ENCODE results near the gene KEL.
"Not testable (repeated sequence)": the region's sequence is repeated elsewhere in the genome, so short reads cannot be mapped to it uniquely, and the experiment has no call there.

The KEL gene

GRCh38 chr7:142998966-142999365, 36.8 kb upstream of the KEL start:
- no peaks in the 10 kb centered on the region for H3K36me3 ChIP-seq (ENCODE audit: control insufficient read depth, insufficient read depth, low read length)
- H3K27me3 ChIP-seq (ENCODE audit: control insufficient read depth, insufficient read depth, low read length, poor library complexity, severe bottlenecking), result no peaks in the 10 kb centered on the region
- H3K4me3 ChIP-seq (ENCODE audit: insufficient read depth, low read depth, low read length), result no peak overlapping the region
- no peaks in the 10 kb centered on the region for H3K4me1 ChIP-seq (ENCODE audit: control insufficient read depth, insufficient read depth, low read length)
- no peak overlapping the region for H3K27ac ChIP-seq (ENCODE audit: insufficient read depth, low read depth, low read length, poor library complexity, severe bottlenecking)
- WGBS, 2 experiments, result 97 to 98% methylated on average over 6 of the region's 6 CpGs
- no peaks in the 10 kb centered on the region for H3K9me3 ChIP-seq (ENCODE audit: control insufficient read depth, low read length)

DNA sequence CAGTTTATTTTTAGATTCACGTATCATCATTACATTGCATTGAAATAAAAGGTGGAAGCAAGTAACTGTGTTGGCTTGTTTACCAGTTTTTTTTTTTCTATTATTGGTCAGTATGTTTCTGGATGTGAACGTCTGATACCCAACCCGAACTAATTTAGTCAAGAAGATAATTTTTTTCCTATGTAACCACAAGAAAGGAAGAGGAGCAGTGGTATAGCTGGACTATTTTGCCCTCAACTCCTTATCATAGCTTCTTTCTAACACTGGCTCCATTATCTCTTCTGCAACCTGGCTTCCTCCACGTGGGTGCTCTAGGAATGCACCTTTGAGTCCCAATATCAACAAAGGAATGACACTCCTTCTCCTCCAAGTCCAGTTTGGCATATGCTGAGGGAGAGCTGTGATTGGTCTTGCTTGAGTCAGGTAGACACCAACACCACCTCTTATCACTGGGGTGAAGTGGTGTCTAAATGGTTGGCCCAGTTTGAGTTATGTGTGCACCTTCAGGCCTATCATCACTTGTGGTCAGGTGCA, 35.4 kb upstream of the KEL start:
- WGBS, 2 experiments, result 83 to 85% methylated on average over 4 of the region's 4 CpGs
- H3K4me1 ChIP-seq (ENCODE audit: control insufficient read depth, insufficient read depth, low read length), result no peaks in the 10 kb centered on the region
- H3K27me3 ChIP-seq (ENCODE audit: control insufficient read depth, insufficient read depth, low read length, poor library complexity, severe bottlenecking), result no peaks in the 10 kb centered on the region
- no peak overlapping the region for H3K4me3 ChIP-seq (ENCODE audit: insufficient read depth, low read depth, low read length)
- no peak overlapping the region for H3K27ac ChIP-seq (ENCODE audit: insufficient read depth, low read depth, low read length, poor library complexity, severe bottlenecking)
- H3K9me3 ChIP-seq (ENCODE audit: control insufficient read depth, low read length), result no peaks in the 10 kb centered on the region
- no peaks in the 10 kb centered on the region for H3K36me3 ChIP-seq (ENCODE audit: control insufficient read depth, insufficient read depth, low read length)

GRCh38 chr7:142992427-142992826, 30.3 kb upstream of the KEL start:
- Histone ChIP-seq H3K36me3 (ENCODE audit: control insufficient read depth, insufficient read depth, low read length) (no peaks in the 10 kb centered on the region), H3K27me3 (ENCODE audit: control insufficient read depth, insufficient read depth, low read length, poor library complexity, severe bottlenecking) (no peaks in the 10 kb centered on the region), H3K27ac (ENCODE audit: insufficient read depth, low read depth, low read length, poor library complexity, severe bottlenecking) (no peak overlapping the region), H3K9me3 (ENCODE audit: control insufficient read depth, low read length) (no peaks in the 10 kb centered on the region), H3K4me3 (ENCODE audit: insufficient read depth, low read depth, low read length) (no peak overlapping the region), H3K4me1 (ENCODE audit: control insufficient read depth, insufficient read depth, low read length) (no peaks in the 10 kb centered on the region)
- 81 to 85% methylated on average over 3 of the region's 3 CpGs for WGBS, 2 experiments

GRCh38 chr7:142984297-142984696, 22.1 kb upstream of the KEL start:
- no peaks in the 10 kb centered on the region for H3K9me3 ChIP-seq (ENCODE audit: control insufficient read depth, low read length)
- no peak overlapping the region for H3K27ac ChIP-seq (ENCODE audit: insufficient read depth, low read depth, low read length, poor library complexity, severe bottlenecking)
- H3K4me1 ChIP-seq (ENCODE audit: control insufficient read depth, insufficient read depth, low read length), result no peaks in the 10 kb centered on the region
- no peaks in the 10 kb centered on the region for H3K36me3 ChIP-seq (ENCODE audit: control insufficient read depth, insufficient read depth, low read length)
- no peaks in the 10 kb centered on the region for H3K27me3 ChIP-seq (ENCODE audit: control insufficient read depth, insufficient read depth, low read length, poor library complexity, severe bottlenecking)
- no peak overlapping the region for H3K4me3 ChIP-seq (ENCODE audit: insufficient read depth, low read depth, low read length)
- 93 to 100% methylated on average over 1 of the region's 1 CpG for WGBS, 2 experiments

DNA sequence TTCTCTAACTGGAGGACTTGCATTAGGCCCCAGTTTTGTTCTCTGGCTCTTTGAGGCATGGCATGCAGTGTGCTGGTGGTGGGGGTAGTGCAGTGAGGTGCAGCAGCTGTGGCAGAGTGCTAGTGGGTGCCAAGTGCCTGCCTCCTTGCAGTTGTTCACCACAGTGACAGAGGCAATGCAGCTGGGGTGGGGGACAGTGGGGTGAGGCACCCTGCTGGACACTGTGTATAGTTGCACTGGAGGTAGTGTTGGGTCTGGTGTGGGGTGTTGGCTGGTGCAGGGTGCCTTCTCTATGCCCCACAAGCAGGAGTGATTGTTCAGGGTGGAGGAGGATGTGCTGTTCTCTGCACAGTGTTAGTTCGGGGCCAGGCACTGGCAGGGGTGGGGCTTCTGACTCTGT, 21.7 kb upstream of the KEL start:
- Histone ChIP-seq H3K4me1 (ENCODE audit: control insufficient read depth, insufficient read depth, low read length) (no peaks in the 10 kb centered on the region), H3K27me3 (ENCODE audit: control insufficient read depth, insufficient read depth, low read length, poor library complexity, severe bottlenecking) (no peaks in the 10 kb centered on the region), H3K36me3 (ENCODE audit: control insufficient read depth, insufficient read depth, low read length) (no peaks in the 10 kb centered on the region), H3K4me3 (ENCODE audit: insufficient read depth, low read depth, low read length) (no peak overlapping the region), H3K9me3 (ENCODE audit: control insufficient read depth, low read length) (no peaks in the 10 kb centered on the region), H3K27ac (ENCODE audit: insufficient read depth, low read depth, low read length, poor library complexity, severe bottlenecking) (no peak overlapping the region)
- 85 to 95% methylated on average over 1 of the region's 1 CpG for WGBS, 2 experiments

DNA sequence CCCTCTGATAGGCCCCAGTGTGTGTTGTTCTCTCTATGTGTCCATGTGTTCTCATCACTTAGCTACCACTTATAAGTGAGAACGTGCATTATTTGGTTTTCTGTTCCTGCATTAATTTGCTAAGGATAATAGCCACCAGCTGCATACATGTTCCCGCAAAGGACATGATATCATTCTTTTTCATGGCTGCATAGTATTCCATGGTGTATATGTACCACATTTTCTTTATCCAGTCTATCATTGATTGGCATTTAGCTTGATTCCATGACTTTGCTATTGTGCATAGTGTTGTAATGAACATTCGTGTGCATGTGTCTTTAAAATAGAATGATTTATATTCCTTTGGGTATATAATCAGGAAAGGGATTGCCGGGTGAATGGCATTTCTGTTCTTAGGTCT, 16.2 kb upstream of the KEL start:
- 85 to 89% methylated on average over 4 of the region's 4 CpGs for WGBS, 2 experiments
- H3K36me3 ChIP-seq (ENCODE audit: control insufficient read depth, insufficient read depth, low read length); H3K27ac ChIP-seq (ENCODE audit: insufficient read depth, low read depth, low read length, poor library complexity, severe bottlenecking); H3K4me1 ChIP-seq (ENCODE audit: control insufficient read depth, insufficient read depth, low read length); H3K4me3 ChIP-seq (ENCODE audit: insufficient read depth, low read depth, low read length); H3K27me3 ChIP-seq (ENCODE audit: control insufficient read depth, insufficient read depth, low read length, poor library complexity, severe bottlenecking); H3K9me3 ChIP-seq (ENCODE audit: control insufficient read depth, low read length): not testable (repeated sequence)

GRCh38 chr7:142974626-142975025, 12.5 kb upstream of the KEL start:
- WGBS, 2 experiments, result 87 to 91% methylated on average over 3 of the region's 3 CpGs
- Histone ChIP-seq H3K4me3 (ENCODE audit: insufficient read depth, low read depth, low read length) (no peak overlapping the region), H3K27ac (ENCODE audit: insufficient read depth, low read depth, low read length, poor library complexity, severe bottlenecking) (no peak overlapping the region), H3K4me1 (ENCODE audit: control insufficient read depth, insufficient read depth, low read length) (no peaks in the 10 kb centered on the region), H3K27me3 (ENCODE audit: control insufficient read depth, insufficient read depth, low read length, poor library complexity, severe bottlenecking) (no peaks in the 10 kb centered on the region), H3K9me3 (ENCODE audit: control insufficient read depth, low read length) (no peaks in the 10 kb centered on the region), H3K36me3 (ENCODE audit: control insufficient read depth, insufficient read depth, low read length) (no peaks in the 10 kb centered on the region)

DNA sequence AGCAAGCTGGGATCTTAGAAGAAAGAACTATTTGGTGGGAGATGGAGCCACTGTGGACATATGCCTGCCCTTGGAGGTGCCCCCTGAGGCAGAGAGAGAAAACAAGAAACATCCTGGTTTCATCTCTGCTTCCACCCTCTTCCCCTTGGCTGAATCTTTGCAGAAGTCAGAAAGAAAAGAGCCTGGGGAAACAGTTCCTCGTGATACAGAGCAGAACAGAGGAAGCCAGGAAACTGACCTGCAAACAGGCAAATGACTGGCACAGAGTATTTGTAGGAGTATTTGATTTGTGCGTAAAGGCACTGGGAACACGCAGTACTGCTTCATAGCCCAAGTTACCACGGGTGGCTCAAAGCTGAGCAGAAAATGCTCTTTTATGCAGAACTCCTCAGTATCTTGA, 7.0 kb upstream of the KEL start:
- H3K4me3 ChIP-seq (ENCODE audit: insufficient read depth, low read depth, low read length), result no peak overlapping the region
- no peaks in the 10 kb centered on the region for H3K36me3 ChIP-seq (ENCODE audit: control insufficient read depth, insufficient read depth, low read length)
- H3K9me3 ChIP-seq (ENCODE audit: control insufficient read depth, low read length), result no peaks in the 10 kb centered on the region
- no peaks in the 10 kb centered on the region for H3K27me3 ChIP-seq (ENCODE audit: control insufficient read depth, insufficient read depth, low read length, poor library complexity, severe bottlenecking)
- H3K4me1 ChIP-seq (ENCODE audit: control insufficient read depth, insufficient read depth, low read length), result no peaks in the 10 kb centered on the region
- no peak overlapping the region for H3K27ac ChIP-seq (ENCODE audit: insufficient read depth, low read depth, low read length, poor library complexity, severe bottlenecking)
- WGBS, 2 experiments, result 85 to 86% methylated on average over 4 of the region's 4 CpGs

- WGBS, 2 experiments, result 88 to 96% methylated on average over 4 of the region's 4 CpGs
- no peaks in the 10 kb centered on the region for H3K9me3 ChIP-seq (ENCODE audit: control insufficient read depth, low read length)
- H3K27me3 ChIP-seq (ENCODE audit: control insufficient read depth, insufficient read depth, low read length, poor library complexity, severe bottlenecking), result no peaks in the 10 kb centered on the region
- H3K4me3 ChIP-seq (ENCODE audit: insufficient read depth, low read depth, low read length), result no peak overlapping the region
- no peaks in the 10 kb centered on the region for H3K36me3 ChIP-seq (ENCODE audit: control insufficient read depth, insufficient read depth, low read length)
- H3K4me1 ChIP-seq (ENCODE audit: control insufficient read depth, insufficient read depth, low read length), result no peaks in the 10 kb centered on the region
- no peak overlapping the region for H3K27ac ChIP-seq (ENCODE audit: insufficient read depth, low read depth, low read length, poor library complexity, severe bottlenecking)
Measured at GRCh38 chr7:142968229-142968628, 6.1 kb upstream of the KEL start.

DNA sequence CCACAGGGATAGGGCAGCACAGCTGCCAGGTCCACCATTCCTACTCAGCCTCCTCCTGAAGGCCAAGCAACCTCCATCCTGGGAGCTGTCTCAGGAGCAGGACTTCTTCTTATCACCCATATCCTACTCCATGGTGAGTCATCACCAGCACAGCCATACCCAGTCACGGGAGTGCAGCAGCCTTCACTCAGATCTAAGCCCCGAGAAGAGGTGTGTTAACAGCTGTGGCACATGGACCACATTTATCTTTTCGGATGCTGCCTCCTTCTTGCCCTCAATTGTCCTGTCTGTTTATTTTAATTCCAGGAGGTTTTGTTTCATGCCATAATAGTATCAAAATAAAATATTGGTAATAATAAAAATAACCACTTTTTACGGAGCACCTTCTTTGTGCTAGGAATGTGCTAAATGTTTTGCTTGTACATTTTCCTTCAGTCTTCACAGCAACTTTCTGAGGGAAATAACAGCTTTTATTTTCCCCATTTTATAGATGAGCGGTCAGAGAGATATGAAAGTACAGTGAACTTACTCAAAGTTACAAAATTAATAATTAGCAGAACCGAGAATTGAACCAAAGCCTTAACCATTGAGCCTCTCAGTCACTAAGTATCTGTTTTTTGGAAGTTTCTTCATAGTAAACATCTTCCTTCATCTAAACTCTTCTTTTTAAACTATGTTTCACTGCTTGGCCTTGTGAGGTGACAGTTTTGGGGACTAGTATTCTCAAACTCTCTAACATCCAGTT, 2.5 kb upstream of the KEL start:
- Histone ChIP-seq H3K4me3 (ENCODE audit: insufficient read depth, low read depth, low read length) (no peak overlapping the region), H3K27me3 (ENCODE audit: control insufficient read depth, insufficient read depth, low read length, poor library complexity, severe bottlenecking) (no peaks in the 10 kb centered on the region), H3K36me3 (ENCODE audit: control insufficient read depth, insufficient read depth, low read length) (no peaks in the 10 kb centered on the region), H3K9me3 (ENCODE audit: control insufficient read depth, low read length) (no peaks in the 10 kb centered on the region), H3K27ac (ENCODE audit: insufficient read depth, low read depth, low read length, poor library complexity, severe bottlenecking) (no peak overlapping the region), H3K4me1 (ENCODE audit: control insufficient read depth, insufficient read depth, low read length) (peaks cover 10% of the 10 kb centered on the region)
- 91 to 94% methylated on average over 5 to 6 of the region's 6 CpGs for WGBS, 2 experiments
